ENCODE data around the gene CAVIN1. TPM values are rescaled to one million over a fixed set of nuclear protein-coding genes. Genes with fewer than 3 reads are reported as not detected.

CAVIN1 gene
- total RNA-seq, 1 experiment from 2014 or later, result 412 TPM

Other genes starting within 250 kb of the CAVIN1 start
- not detected in 2 replicates for gene KCNH4, start 242.1 kb downstream of the CAVIN1 start, total RNA-seq (2014; rRNA removed; shearing (Covaris generic))
- not detected in 2 replicates for gene HCRT, start 237.8 kb downstream of the CAVIN1 start, total RNA-seq (2014; rRNA removed; shearing (Covaris generic))
- gene GHDC, start 228.8 kb downstream of the CAVIN1 start, total RNA-seq (2014; rRNA removed; shearing (Covaris generic)), result 10.4 and 13.4 TPM in 2 replicates
- gene STAT5B, start 146.9 kb downstream of the CAVIN1 start, total RNA-seq (2014; rRNA removed; shearing (Covaris generic)), result 16.9 and 28.2 TPM in 2 replicates
- gene STAT5A, start 134.8 kb downstream of the CAVIN1 start, total RNA-seq (2014; rRNA removed; shearing (Covaris generic)), result 5.2 and 12.4 TPM in 2 replicates
- gene STAT3, start 34.8 kb downstream of the CAVIN1 start, total RNA-seq (2014; rRNA removed; shearing (Covaris generic)), result 69.3 and 112 TPM in 2 replicates
- 21.5 and 29.6 TPM in 2 replicates for gene ATP6V0A1, start 35.6 kb upstream of the CAVIN1 start, total RNA-seq (2014; rRNA removed; shearing (Covaris generic))
- gene NAGLU, start 113.0 kb upstream of the CAVIN1 start, total RNA-seq (2014; rRNA removed; shearing (Covaris generic)), result 19.3 and 27.8 TPM in 2 replicates
- 0.54 TPM in 1 of 2 replicates, not detected in the other for gene HSD17B1, start 129.7 kb upstream of the CAVIN1 start, total RNA-seq (2014; rRNA removed; shearing (Covaris generic))
- 31.3 and 33.0 TPM in 2 replicates for gene COASY, start 138.9 kb upstream of the CAVIN1 start, total RNA-seq (2014; rRNA removed; shearing (Covaris generic))
- 39.1 and 42.6 TPM in 2 replicates for gene MLX, start 143.8 kb upstream of the CAVIN1 start, total RNA-seq (2014; rRNA removed; shearing (Covaris generic))
- gene PSMC3IP, start 154.5 kb upstream of the CAVIN1 start, total RNA-seq (2014; rRNA removed; shearing (Covaris generic)), result 16.0 and 23.2 TPM in 2 replicates
- 38.7 and 41.9 TPM in 2 replicates for gene RETREG3, start 186.1 kb upstream of the CAVIN1 start, total RNA-seq (2014; rRNA removed; shearing (Covaris generic))
- 148 and 168 TPM in 2 replicates for gene TUBG1, start 186.4 kb upstream of the CAVIN1 start, total RNA-seq (2014; rRNA removed; shearing (Covaris generic))
- 15.9 and 21.0 TPM in 2 replicates for gene TUBG2, start 236.0 kb upstream of the CAVIN1 start, total RNA-seq (2014; rRNA removed; shearing (Covaris generic))

Measured in M059J (cell line).